Pancreas (tissue), 10 donors: ENCODE measurements around the gene DDX56. TPM values are rescaled to one million over a fixed set of nuclear protein-coding genes. Genes with fewer than 3 reads are reported as not detected.
A peak's percentile ranks its signal among the peaks of the same experiment; 100 is the strongest.

Source experiments
- ATAC-seq, 4 donors: fragments of 200-7000 bp; cut with Tn5 transposase; one replicate each; pipeline versions ENCODE4 v1.8.0 to v1.9.1; 2020; ENCODE audit warnings: mild to moderate bottlenecking in 4 of 4, moderate library complexity in 4 of 4
- DNase-seq, 6 donors: peaks; one replicate each; pipeline ENCODE4 v3.0.0-alpha.2; 2020
- FAIRE-seq: peaks from 2 replicates; lab custom pipeline; 2012; peaks lifted over from hg19 to GRCh38; lab: Jason Lieb, UNC
- H3K27ac ChIP-seq, 4 donors: fragments of 200-600 bp; sonication (generic); 1 replicate in 3 of 4; 2 replicates in 1 of 4; pipeline versions ENCODE4 v1.5.0 to v1.8.0; 2020
- H3K27me3 ChIP-seq, 4 donors: fragments of 200-600 bp; one replicate each; pipeline ENCODE4 v1.8.0; 2021
- H3K36me3 ChIP-seq, 3 donors: fragments of 200-600 bp; sonication (generic) in 1 of 3; one replicate each; pipeline versions ENCODE4 v1.5.0 to v1.8.0; 2020 to 2021
- H3K4me1 ChIP-seq, 3 donors: fragments of 200-600 bp; one replicate each; pipeline ENCODE4 v1.8.0; 2021
- H3K4me3 ChIP-seq, 4 donors: fragments of 200-600 bp; sonication (generic) in 2 of 4; one replicate each; pipeline versions ENCODE4 v1.5.0 to v1.8.0; 2020 to 2021
- H3K9me3 ChIP-seq, 4 donors: fragments of 200-600 bp; one replicate each; pipeline ENCODE4 v1.8.0; 2021
- WGBS, 2 donors: extraction: QIAGEN DNeasy Blood & Tissue Kit; methylation state at CpG; one replicate each; pipeline ENCODE4 v1.1.7; 2013; 5-methylcytosine and 5-hydroxymethylcytosine counted together
- intact Hi-C, 3 donors: fragments of 100-400 bp; cut with DNase I; formaldehyde crosslinking; loops; one replicate each; pipeline versions ENCODE4 v1.11.1 to v1.14.2; 2022
- polyA plus RNA-seq, 2 donors: library from polyadenylated mRNA; stranded (reverse); fragments of 200-250 nt; gene quantifications; one replicate each; pipeline ENCODE4 v1.2.3, GENCODE V29; 2013
- total RNA-seq, 6 donors: library from RNA; stranded (reverse); fragmentation: NEBNext Ultra II Directional in 4 of 6; extraction: Animal tissue kit (Norgen Biotek cat#: 25700) in 4 of 6; gene quantifications; one replicate each; pipeline versions ENCODE4 v1.2.1 to v1.2.4, GENCODE V29; 2021 to 2023
- TF ChIP-seq, protein P1 (sequence below), 4 donors: fragments of 200-600 bp; sonication (generic) in 3 of 4; IDR thresholded peaks; one replicate each; pipeline versions ENCODE4 v1.5.0 to v1.8.0; 2021; ENCODE audit warnings: antibody characterized with exemption in 4 of 4
- donor health status: healthy with polysubstance abuse.
- donor health status: DM: no; HTN: no; CAD: no; lungs with moderate emphysema.
- donor health status: DM: no; HTN: no; CAD: no.
- donor health status: control.
- donor health status: control.
- donor health status: Bipolar disorder and iron deficiency.
- donor health status: DM: yes; HTN: yes; CAD: no.
- donor health status: DM: no; HTN: no; CAD: no.
- donor health status: DM: no; HTN: no; CAD: no.
- donor health status: DM: yes; HTN: yes; CAD: no.

Gene DDX56
- total and polyA plus RNA-seq, 8 donors = 23.0 to 114 (median 30.4) TPM

DNA sequence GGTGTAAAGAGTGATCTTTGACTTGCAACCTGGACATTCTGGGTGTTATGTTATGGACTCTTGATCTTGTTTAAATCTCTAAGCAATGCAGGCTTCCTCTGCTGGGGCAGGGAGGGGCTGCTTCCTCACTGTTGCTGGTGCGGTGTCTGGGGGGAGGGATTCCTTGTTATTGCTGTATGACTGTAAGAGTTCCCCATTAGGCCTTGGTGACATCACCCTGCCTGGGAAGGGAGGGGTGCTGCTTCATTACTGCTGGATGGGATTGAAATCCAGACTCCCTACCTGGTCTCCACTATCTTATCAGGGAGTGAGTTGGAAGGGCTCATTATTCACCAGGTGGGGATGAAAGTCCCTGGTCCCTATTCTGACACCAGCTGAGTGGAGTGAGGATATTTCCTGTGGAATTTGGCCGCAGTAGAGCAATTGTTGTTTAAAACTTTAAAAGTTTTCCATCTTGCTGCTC is 41.5 kb upstream of the DDX56 start:
- no peak for FAIRE-seq
- peak in 3 of 4 donors; percentile 49 to 81 (median 75) for ATAC-seq
- no peaks in the 10 kb centered on the region for H3K36me3 ChIP-seq
- no peak for DNase-seq
- intact Hi-C loops = no loop called here
- H3K27me3 ChIP-seq = no peaks in the 10 kb centered on the region
- WGBS, 2 donors = 50 to 59% methylated on average over 2 of the region's 2 CpGs
- no peak overlapping the region for H3K4me3 ChIP-seq
- no peaks in the 10 kb centered on the region for H3K9me3 ChIP-seq
- peaks cover 0 to 21% (median 0%) of the 10 kb centered on the region in 3 donors for H3K4me1 ChIP-seq
- H3K27ac ChIP-seq = peak overlapping the region in 1 of 4 donors; percentile 30
- TF ChIP-seq, protein P1, sequence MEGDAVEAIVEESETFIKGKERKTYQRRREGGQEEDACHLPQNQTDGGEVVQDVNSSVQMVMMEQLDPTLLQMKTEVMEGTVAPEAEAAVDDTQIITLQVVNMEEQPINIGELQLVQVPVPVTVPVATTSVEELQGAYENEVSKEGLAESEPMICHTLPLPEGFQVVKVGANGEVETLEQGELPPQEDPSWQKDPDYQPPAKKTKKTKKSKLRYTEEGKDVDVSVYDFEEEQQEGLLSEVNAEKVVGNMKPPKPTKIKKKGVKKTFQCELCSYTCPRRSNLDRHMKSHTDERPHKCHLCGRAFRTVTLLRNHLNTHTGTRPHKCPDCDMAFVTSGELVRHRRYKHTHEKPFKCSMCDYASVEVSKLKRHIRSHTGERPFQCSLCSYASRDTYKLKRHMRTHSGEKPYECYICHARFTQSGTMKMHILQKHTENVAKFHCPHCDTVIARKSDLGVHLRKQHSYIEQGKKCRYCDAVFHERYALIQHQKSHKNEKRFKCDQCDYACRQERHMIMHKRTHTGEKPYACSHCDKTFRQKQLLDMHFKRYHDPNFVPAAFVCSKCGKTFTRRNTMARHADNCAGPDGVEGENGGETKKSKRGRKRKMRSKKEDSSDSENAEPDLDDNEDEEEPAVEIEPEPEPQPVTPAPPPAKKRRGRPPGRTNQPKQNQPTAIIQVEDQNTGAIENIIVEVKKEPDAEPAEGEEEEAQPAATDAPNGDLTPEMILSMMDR (IDR thresholded peaks at IDR 0.05) = no peak

DNA sequence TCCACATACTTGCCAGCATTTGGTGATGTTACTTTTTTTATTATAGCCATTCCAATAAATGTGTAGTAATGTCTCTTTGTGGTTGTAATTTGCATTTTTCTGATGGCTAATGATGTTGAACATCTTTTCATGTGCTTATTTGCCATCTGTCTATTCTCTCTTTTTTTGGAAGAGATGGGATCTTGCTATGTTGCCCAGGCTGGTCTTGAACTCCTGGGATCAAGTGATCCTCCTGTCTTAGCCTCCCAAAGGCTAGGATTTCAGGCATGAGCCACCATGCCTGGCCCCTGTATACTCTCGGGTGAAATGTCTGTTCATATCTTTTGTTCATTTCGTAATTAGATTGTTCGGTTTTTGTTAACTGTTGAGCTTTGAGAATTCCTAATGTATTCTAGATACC is 36.1 kb upstream of the DDX56 start:
- H3K27ac ChIP-seq = no peak overlapping the region
- no peaks in the 10 kb centered on the region for H3K9me3 ChIP-seq
- TF ChIP-seq, protein P1 (IDR thresholded peaks at IDR 0.05) = no peak
- no peaks in the 10 kb centered on the region for H3K27me3 ChIP-seq
- H3K36me3 ChIP-seq = no peaks in the 10 kb centered on the region
- peaks cover 0 to 7% (median 0%) of the 10 kb centered on the region in 3 donors for H3K4me1 ChIP-seq
- 87 to 93% methylated on average over 3 of the region's 3 CpGs for whole genome bisulfite sequencing, 2 donors
- intact Hi-C loops = no loop called here
- FAIRE-seq (no peak), ATAC-seq (no peak), DNase-seq (no peak)
- no peak overlapping the region for H3K4me3 ChIP-seq

DNA sequence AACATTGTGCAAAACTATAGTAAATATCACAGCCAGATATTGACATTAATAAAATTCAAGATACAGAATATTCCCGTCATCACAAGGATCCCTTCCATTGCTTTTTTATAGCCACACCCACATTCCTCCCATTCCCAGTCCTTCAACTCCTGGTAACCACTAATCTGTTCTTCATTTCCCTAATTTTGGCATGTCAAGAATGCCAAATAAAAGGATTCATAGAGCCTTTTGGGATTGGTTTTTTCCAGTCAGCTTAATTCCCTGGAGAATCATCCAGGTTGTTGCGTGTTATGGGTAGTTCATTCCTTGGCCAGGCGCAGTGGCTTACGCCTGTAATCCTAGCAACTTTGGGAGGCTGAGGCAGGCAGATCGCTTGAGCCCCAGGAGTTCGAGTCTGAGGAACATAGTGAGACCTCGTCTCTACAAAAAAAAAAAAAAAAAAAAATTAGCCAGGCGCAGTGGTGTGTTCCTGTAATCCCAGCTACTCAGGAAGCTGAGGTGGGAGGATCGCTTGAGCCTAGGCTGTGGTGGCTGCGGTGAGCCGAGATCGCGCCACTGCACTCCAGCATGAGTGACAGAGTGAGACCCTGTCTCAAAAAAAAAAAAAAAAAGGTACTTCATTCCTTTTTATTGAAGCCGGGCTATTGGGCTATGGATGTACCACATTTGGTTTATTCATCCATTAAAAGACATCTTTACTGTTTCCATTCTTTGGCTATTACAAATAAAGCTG is 35.4 kb upstream of the DDX56 start:
- peaks cover 0 to 7% (median 0%) of the 10 kb centered on the region in 3 donors for H3K4me1 ChIP-seq
- H3K27me3 ChIP-seq = no peaks in the 10 kb centered on the region
- FAIRE-seq (no peak), ATAC-seq (no peak), DNase-seq (no peak)
- no peak overlapping the region for H3K4me3 ChIP-seq
- H3K27ac ChIP-seq = no peak overlapping the region
- no peaks in the 10 kb centered on the region for H3K9me3 ChIP-seq
- TF ChIP-seq, protein P1 (IDR thresholded peaks at IDR 0.05) = no peak
- 86 to 87% methylated on average over 14 of the region's 14 CpGs for WGBS, 2 donors
- intact Hi-C loops = no loop called here
- H3K36me3 ChIP-seq = no peaks in the 10 kb centered on the region

DNA sequence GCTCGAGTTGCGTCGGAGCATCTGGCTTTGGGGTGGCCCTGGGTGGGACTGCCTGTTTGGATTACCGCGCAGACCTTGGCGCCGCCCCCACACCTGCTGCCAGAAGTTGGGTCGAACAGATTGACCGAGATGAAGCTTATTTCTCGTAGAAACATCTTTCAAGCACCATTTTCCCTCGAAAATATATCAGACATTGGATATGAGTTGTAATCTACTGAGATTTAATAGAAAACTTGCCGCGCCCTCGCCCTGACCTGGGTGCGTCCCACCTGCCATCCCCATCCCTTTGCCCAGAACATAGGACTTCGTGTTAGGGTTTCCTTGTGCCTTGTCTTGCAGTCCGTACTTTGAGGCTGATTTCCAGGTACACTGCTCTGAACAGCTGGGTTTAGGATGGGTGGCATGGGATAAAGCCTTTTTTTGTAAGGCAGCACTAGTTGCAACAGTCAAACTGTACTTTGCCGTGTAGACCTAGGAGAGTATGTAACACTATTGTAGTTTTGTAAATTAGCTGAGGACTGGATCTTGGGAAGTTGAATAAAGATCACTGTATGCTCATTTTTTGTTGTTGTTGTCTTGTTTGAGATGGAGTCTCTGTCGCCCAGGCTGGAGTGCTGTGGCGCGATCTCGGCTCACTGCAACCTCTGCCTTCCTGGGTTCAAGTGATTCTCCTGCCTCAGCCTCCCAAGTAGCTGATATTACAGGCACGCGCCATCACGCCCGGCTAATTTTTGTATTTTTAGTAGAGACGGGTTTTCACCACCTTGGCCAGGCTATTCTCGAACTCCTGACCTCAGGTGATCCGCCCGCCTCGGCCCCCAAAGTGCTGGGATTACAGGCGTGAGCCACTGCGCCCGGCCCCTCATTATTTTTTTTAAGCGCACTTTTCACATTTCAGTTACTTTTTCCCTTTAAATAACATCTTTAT is 33.7 kb upstream of the DDX56 start:
- Histone ChIP-seq H3K27me3 (no peaks in the 10 kb centered on the region), H3K36me3 (no peaks in the 10 kb centered on the region), H3K4me3 (peak overlapping the region; percentile 54 to 92 (median 81)), H3K27ac (peak overlapping the region; percentile 97 to 98 (median 98)), H3K9me3 (no peaks in the 10 kb centered on the region), H3K4me1 (peaks cover 0 to 7% (median 0%) of the 10 kb centered on the region in 3 donors)
- no peak for DNase-seq
- FAIRE-seq = no peak
- ATAC-seq = no peak
- WGBS, 2 donors = 45 to 47% methylated on average over 35 of the region's 35 CpGs
- TF ChIP-seq, protein P1 (IDR thresholded peaks at IDR 0.05) = no peak
- intact Hi-C loops = no loop called here
